Pancreas (tissue), 10 donors: ENCODE results near the gene DMXL2. TPM values are rescaled to one million over a fixed set of nuclear protein-coding genes. Genes with fewer than 3 reads are reported as not detected.

Experiments
- ATAC-seq, 4 donors: fragments of 200-7000 bp; cut with Tn5 transposase; one replicate each; pipeline versions ENCODE4 v1.8.0 to v1.9.1; 2020; ENCODE audit warnings: mild to moderate bottlenecking in 4 of 4, moderate library complexity in 4 of 4
- DNase-seq, 6 donors: peaks; one replicate each; pipeline ENCODE4 v3.0.0-alpha.2; 2020
- FAIRE-seq: peaks from 2 replicates; lab custom pipeline; 2012; peaks lifted over from hg19 to GRCh38; lab: Jason Lieb, UNC
- H3K27ac ChIP-seq, 4 donors: fragments of 200-600 bp; sonication (generic); 1 replicate in 3 of 4; 2 replicates in 1 of 4; pipeline versions ENCODE4 v1.5.0 to v1.8.0; 2020
- H3K27me3 ChIP-seq, 4 donors: fragments of 200-600 bp; one replicate each; pipeline ENCODE4 v1.8.0; 2021
- H3K36me3 ChIP-seq, 3 donors: fragments of 200-600 bp; sonication (generic) in 1 of 3; one replicate each; pipeline versions ENCODE4 v1.5.0 to v1.8.0; 2020 to 2021
- H3K4me1 ChIP-seq, 3 donors: fragments of 200-600 bp; one replicate each; pipeline ENCODE4 v1.8.0; 2021
- H3K4me3 ChIP-seq, 4 donors: fragments of 200-600 bp; sonication (generic) in 2 of 4; one replicate each; pipeline versions ENCODE4 v1.5.0 to v1.8.0; 2020 to 2021
- H3K9me3 ChIP-seq, 4 donors: fragments of 200-600 bp; one replicate each; pipeline ENCODE4 v1.8.0; 2021
- CTCF ChIP-seq, 4 donors: fragments of 200-600 bp; sonication (generic) in 3 of 4; IDR thresholded peaks; one replicate each; pipeline versions ENCODE4 v1.5.0 to v1.8.0; 2021; ENCODE audit warnings: antibody characterized with exemption in 4 of 4
- WGBS, 2 donors: extraction: QIAGEN DNeasy Blood & Tissue Kit; methylation state at CpG; one replicate each; pipeline ENCODE4 v1.1.7; 2013; 5-methylcytosine and 5-hydroxymethylcytosine counted together
- intact Hi-C, 3 donors: fragments of 100-400 bp; cut with DNase I; formaldehyde crosslinking; loops; one replicate each; pipeline versions ENCODE4 v1.11.1 to v1.14.2; 2022
- polyA plus RNA-seq, 2 donors: library from polyadenylated mRNA; stranded (reverse); fragments of 200-250 nt; gene quantifications; one replicate each; pipeline ENCODE4 v1.2.3, GENCODE V29; 2013
- total RNA-seq, 6 donors: library from RNA; stranded (reverse); fragmentation: NEBNext Ultra II Directional in 4 of 6; extraction: Animal tissue kit (Norgen Biotek cat#: 25700) in 4 of 6; gene quantifications; one replicate each; pipeline versions ENCODE4 v1.2.1 to v1.2.4, GENCODE V29; 2021 to 2023
- donor health status: healthy with polysubstance abuse.
- donor health status: DM: no; HTN: no; CAD: no; lungs with moderate emphysema.
- donor health status: DM: no; HTN: no; CAD: no.
- donor health status: control.
- donor health status: control.
- donor health status: Bipolar disorder and iron deficiency.
- donor health status: DM: yes; HTN: yes; CAD: no.
- donor health status: DM: no; HTN: no; CAD: no.
- donor health status: DM: no; HTN: no; CAD: no.
- donor health status: DM: yes; HTN: yes; CAD: no.

Gene DMXL2
- total and polyA plus RNA-seq, 8 donors, result 6.6 to 31.8 (median 12.1) TPM

DNA sequence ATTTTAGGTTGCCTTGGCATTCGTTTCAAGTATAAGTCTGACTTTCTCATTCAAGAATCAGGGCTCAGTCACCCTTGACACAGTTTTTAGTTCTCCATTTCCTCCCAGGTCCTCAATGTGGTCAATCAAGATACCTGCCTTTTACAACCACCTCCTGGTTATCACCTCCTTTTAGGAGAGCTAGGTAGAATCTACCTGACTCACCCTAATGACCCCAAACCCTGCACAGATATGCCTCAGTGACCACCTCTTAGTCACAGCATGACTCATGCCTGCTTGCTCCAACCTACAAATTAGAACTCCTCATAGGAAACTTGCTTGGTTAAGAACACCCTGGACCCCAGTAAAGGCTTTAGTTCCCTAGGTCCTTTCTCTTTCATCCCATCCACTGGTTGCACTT lies 22.5 kb downstream of the DMXL2 start:
- DNase-seq (no peak), ATAC-seq (no peak), FAIRE-seq (no peak)
- Histone ChIP-seq H3K36me3 (no peaks in the 10 kb centered on the region), H3K4me3 (no peak overlapping the region), H3K27me3 (no peaks in the 10 kb centered on the region), H3K27ac (no peak overlapping the region), H3K9me3 (no peaks in the 10 kb centered on the region), H3K4me1 (peaks cover 0 to 6% (median 0%) of the 10 kb centered on the region in 3 donors)
- 83 to 85% methylated on average over 1 of the region's 1 CpG for WGBS, 2 donors
- intact Hi-C loops, result no loop called here
- TF ChIP-seq CTCF (IDR thresholded peaks at IDR 0.05), result no peak

DNA sequence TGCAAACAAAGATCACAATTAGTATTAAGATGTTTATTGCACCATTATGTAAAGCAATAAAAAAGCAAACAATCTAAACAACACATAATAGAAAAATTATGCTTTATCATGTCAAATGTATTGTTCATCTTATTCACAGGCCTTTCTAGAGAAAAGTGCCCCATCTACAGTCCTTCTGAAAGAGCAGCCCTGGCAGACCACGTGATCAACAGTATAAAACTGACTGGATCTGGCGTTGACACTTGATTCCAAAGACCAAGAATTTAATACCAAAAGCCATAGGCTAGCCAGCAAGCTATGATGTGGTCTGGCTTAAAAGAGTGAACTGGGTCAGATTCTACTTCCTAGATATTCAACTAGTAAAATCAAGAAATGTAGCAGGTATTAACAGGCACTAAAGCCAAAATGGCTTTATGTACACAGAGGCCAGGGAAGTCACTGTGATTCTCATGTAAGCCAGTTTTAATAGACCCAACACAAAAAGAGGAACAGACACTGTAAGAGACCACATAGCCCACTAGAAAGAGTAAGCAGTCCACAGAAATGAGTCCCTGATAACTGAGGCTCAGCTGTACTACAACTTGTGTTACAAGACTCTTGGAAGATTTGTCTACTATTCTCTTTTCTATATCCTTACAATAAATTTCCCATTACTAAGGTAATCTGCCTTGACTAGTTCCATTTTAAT lies 32.5 kb downstream of the DMXL2 start:
- intact Hi-C loops, result no loop called here
- peak in 2 of 4 donors; percentile 30 to 56 for ATAC-seq

DNA sequence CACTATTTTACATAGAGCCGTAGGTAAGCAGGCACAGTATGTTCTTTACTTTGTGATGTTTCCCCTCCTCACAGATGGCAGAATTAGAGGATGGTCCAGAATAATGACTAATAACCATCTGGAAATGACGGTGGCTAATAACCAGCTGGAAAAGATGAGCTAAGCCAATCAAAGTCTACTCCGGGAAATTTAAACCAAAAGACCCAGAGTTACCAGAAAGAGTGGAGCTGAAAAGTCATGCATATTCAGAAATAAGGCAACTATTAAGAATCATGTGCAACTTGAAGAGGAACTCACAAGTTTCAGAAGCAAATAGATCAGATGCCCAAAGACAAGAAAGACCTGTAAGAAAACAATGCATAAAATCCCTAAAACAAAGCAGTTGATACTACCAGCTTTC lies 33.6 kb downstream of the DMXL2 start:
- Histone ChIP-seq H3K36me3 (no peaks in the 10 kb centered on the region), H3K27me3 (no peaks in the 10 kb centered on the region), H3K9me3 (no peaks in the 10 kb centered on the region), H3K27ac (no peak overlapping the region), H3K4me1 (no peaks in the 10 kb centered on the region), H3K4me3 (no peak overlapping the region)
- FAIRE-seq, result no peak
- WGBS, 2 donors, result 94 to 95% methylated on average over 3 of the region's 3 CpGs
- intact Hi-C loops, result no loop called here
- DNase-seq, result no peak
- ATAC-seq, result peak in 2 of 4 donors; percentile 27 to 33
- no peak for TF ChIP-seq CTCF (IDR thresholded peaks at IDR 0.05)

More for the DNA sequence above, 32.5 kb downstream of the DMXL2 start:
- Histone ChIP-seq H3K27me3 (no peaks in the 10 kb centered on the region), H3K4me1 (no peaks in the 10 kb centered on the region), H3K4me3 (no peak overlapping the region), H3K36me3 (no peaks in the 10 kb centered on the region), H3K27ac (no peak overlapping the region), H3K9me3 (no peaks in the 10 kb centered on the region)
- no peak for FAIRE-seq
- WGBS, 2 donors, result 89 to 92% methylated on average over 2 of the region's 2 CpGs
- no peak for DNase-seq
- no peak for TF ChIP-seq CTCF (IDR thresholded peaks at IDR 0.05)

DNA sequence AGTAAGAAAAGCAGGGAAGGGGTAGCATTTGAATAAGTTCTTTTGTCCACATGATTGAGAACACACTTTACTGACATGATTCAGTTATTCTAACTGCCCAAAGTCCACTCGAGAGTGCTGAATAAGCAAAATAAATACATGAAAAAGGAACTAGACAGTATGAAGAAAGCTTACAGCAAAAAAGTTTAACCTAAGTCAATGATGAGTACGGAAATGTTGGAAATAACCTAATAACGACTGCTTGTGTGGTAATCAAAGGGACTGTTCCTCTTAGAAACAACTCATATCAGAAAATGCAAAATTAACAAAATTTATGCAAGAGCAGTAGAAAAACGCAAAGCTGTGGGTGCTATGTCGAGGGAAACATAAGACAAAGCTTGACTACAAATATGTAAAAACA lies 36.6 kb downstream of the DMXL2 start:
- no peak for TF ChIP-seq CTCF (IDR thresholded peaks at IDR 0.05)
- no peak overlapping the region for H3K4me3 ChIP-seq
- H3K36me3 ChIP-seq, result no peaks in the 10 kb centered on the region
- H3K27me3 ChIP-seq, result no peaks in the 10 kb centered on the region
- H3K9me3 ChIP-seq, result no peaks in the 10 kb centered on the region
- ATAC-seq, result peak in 2 of 4 donors; percentile 49 to 54
- H3K27ac ChIP-seq, result peak overlapping the region in 1 of 4 donors; percentile 11
- WGBS, 2 donors, result 84 to 90% methylated on average over 5 of the region's 5 CpGs
- no peak for FAIRE-seq
- intact Hi-C loops, result no loop called here
- H3K4me1 ChIP-seq, result no peaks in the 10 kb centered on the region
- DNase-seq, result no peak

DNA sequence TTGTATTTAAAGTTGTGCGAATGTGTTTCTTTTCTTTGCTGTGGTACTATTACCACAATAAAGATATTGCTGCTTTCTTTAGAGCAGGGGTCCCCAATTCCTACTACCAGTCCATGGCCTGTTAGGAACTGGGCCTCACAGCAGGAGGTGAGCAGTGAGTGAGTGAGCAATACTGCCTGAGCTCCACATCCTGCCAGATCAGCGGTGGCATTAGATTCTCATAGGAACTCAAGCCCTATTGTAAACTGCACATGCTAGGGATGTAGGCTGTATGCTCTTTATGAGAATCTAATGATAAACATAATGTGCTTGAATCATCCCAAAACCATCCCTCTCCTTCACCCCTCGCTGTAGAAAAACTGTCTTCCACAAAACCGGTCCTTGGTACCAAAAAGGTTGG lies 41.6 kb downstream of the DMXL2 start:
- no peak for TF ChIP-seq CTCF (IDR thresholded peaks at IDR 0.05)
- Histone ChIP-seq H3K4me3 (no peak overlapping the region), H3K27ac (no peak overlapping the region), H3K36me3 (no peaks in the 10 kb centered on the region), H3K27me3 (no peaks in the 10 kb centered on the region), H3K9me3 (no peaks in the 10 kb centered on the region), H3K4me1 (no peaks in the 10 kb centered on the region)
- intact Hi-C loops, result no loop called here
- WGBS, 2 donors, result 95 to 97% methylated on average over 4 of the region's 4 CpGs
- FAIRE-seq (no peak), ATAC-seq (no peak), DNase-seq (no peak)
